AG04449 (cell line): ENCODE results near the gene GARIN5B.
A peak's percentile ranks its signal among the peaks of the same experiment; 100 is the strongest.

ENCODE experiments used
- CTCF ChIA-PET: fragments of 350-600 bp; formaldehyde crosslinking; extraction: SDS; loops from one replicate; lab custom pipeline; 2021; ENCODE audit warnings: antibody characterized with exemption; lab: Yijun Ruan, JAX
- POLR2A ChIA-PET: fragments of 400-600, 350-600 bp; formaldehyde crosslinking; extraction: SDS; loops from one replicate; lab custom pipeline; 2020; ENCODE audit warnings: antibody characterized with exemption, inconsistent platforms; lab: Yijun Ruan, JAX
- DNase-seq: peaks from one replicate; pipeline ENCODE4 v3.0.0-alpha.2; 2010; ENCODE audit warnings: low read depth, low spot score
- H3K4me3 ChIP-seq: 2 replicates; pipeline ENCODE4 v1.5.1; 2011; ENCODE audit warnings: low read depth, mild to moderate bottlenecking, control low read depth, low read length
- TF ChIP-seq, protein P1 (sequence below): IDR thresholded peaks from one replicate; pipeline ENCODE4 v1.5.1; 2011; ENCODE audit warnings: mild to moderate bottlenecking, moderate library complexity, low read length, control low read depth, inconsistent platforms; ENCODE audit not compliant: insufficient read depth; ENCODE audit errors: missing control alignments

GARIN5B gene

DNA sequence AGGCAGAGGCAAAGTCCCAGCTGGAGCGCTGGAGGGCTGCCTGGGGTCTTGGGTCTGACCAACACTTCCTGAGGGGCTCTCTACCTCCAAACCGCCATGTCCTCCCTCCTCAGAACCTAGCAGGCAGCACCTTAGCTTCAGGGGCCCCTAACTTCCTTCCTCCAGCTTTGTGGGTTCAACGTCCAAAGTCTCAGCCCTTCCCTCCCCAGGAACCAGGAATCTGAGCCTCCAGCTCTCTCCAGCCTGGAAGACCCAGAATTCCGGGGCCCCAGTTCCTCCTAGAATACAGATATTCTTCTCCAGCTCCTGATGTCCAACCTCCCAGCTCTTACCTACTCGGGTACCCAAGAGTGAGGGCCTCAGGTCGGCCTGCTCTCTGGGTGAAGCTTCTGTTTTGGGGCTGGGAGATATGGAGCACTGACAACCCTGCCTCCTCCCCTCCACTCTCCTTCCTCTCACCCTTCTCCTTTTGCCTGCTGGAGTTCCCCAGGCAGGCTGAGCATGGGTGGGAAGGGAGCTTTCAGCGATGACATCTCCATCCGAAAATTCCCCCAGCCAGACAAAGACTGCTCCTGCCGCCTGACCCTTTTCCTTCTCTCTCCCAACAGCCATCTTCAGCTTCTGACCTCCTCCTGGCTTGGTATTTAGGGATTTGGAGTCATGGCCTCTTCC lies 41.5 kb downstream of the GARIN5B start:
- POLR2A ChIA-PET, result interaction anchor here (0.7 kb wide), 1 partner anchor 62 kb away, joined by 3 read pairs; no protein-coding TSS in a partner anchor
- DNase-seq, result no peak
- no peak overlapping the region for H3K4me3 ChIP-seq
- TF ChIP-seq, protein P1, sequence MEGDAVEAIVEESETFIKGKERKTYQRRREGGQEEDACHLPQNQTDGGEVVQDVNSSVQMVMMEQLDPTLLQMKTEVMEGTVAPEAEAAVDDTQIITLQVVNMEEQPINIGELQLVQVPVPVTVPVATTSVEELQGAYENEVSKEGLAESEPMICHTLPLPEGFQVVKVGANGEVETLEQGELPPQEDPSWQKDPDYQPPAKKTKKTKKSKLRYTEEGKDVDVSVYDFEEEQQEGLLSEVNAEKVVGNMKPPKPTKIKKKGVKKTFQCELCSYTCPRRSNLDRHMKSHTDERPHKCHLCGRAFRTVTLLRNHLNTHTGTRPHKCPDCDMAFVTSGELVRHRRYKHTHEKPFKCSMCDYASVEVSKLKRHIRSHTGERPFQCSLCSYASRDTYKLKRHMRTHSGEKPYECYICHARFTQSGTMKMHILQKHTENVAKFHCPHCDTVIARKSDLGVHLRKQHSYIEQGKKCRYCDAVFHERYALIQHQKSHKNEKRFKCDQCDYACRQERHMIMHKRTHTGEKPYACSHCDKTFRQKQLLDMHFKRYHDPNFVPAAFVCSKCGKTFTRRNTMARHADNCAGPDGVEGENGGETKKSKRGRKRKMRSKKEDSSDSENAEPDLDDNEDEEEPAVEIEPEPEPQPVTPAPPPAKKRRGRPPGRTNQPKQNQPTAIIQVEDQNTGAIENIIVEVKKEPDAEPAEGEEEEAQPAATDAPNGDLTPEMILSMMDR, result no peak
- CTCF ChIA-PET, result interaction anchor here (1.3 to 14.1 kb wide), 4 partner anchors 11 to 62 kb away, joined by 3 to 135 read pairs (median 5); partner anchors contain the start of gene TMEM238

DNA sequence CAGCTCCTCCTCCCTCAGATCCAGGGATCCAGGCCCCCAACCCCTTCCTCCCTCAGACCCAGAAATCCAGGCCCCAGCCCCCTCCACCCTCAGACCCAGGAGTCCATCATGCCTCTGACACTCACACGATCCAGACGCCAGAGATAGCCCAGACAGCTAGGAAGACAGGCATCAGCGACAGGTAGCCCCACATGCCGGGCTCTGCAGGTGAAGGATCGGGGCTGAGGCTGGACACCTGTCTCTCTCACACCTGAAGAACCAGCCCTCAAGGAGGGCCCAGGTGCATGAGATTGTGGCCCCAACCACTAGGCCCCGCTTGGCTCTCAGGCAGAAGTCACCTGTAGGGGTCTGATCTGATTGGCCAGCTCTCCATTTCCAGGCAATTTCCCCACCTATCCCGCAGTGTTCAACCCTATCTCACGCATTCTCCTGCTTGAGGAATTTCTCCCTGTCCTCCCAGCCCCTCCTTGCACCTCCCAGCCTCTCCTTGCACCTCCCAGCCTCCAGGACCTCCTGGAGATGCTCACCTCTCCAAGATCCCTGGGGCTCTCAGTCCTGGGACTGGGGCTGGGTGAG lies 42.1 kb downstream of the GARIN5B start:
- ChIA-PET CTCF (interaction anchor here (1.3 to 14.1 kb wide), 6 partner anchors 17 to 147 kb away, joined by 3 to 135 read pairs (median 4); partner anchors contain the start of gene TMEM238), POLR2A (no interaction called here)
- TF ChIP-seq, protein P1, result no peak
- no peak overlapping the region for H3K4me3 ChIP-seq
- DNase-seq, result no peak

DNA sequence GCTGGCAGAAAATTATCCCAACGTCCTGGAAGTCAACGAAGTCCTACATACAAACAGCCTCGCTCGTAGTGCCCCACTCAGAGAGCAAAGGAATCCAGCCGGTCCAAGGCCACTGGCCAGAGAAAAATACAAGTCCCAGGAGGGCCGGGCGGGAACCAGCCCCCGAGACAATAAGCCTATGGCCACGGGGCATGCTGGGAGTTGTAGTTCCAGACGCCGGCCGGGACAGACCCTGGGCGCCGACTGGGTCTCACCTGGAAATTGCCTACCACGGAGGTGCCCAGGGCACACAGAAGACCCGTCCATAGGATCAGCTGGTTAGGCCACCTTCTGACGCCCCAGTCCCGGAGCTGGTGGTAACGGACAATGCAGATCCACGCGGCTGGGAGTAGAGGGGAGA lies 43.3 kb downstream of the GARIN5B start:
- CTCF ChIA-PET, result interaction anchor here (1.5 to 14.1 kb wide), 4 partner anchors 16 to 148 kb away, joined by 3 to 135 read pairs (median 4); no protein-coding TSS in a partner anchor
- no peak for DNase-seq
- POLR2A ChIA-PET, result no interaction called here
- H3K4me3 ChIP-seq, result peak overlapping the region; percentile 33
- TF ChIP-seq, protein P1, result no peak

DNA sequence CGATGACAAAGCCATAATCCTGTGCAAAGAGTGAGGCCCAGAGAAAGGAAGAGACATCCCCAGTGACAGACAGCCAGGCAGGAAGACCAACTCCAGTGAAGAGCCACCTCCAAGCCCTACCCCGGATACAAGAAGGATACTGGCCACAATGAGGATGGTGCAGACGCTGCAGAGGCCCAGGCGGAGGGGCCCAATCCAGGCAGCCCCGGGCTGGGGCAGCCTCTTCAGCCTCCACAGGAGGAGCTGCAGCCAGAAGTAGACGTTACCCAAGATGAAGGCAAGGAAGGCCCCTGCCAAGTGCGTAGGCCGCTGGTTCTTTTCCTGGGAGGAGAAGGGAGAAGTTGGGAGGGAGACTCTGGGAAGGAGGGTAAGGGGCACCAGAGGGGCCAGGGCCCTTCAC lies 46.4 kb downstream of the GARIN5B start:
- no peak overlapping the region for H3K4me3 ChIP-seq
- POLR2A ChIA-PET, result no interaction called here
- DNase-seq, result no peak
- CTCF ChIA-PET, result interaction anchor here (0.8 to 14.1 kb wide), 4 partner anchors 10 to 66 kb away, joined by 3 to 135 read pairs (median 7); no protein-coding TSS in a partner anchor
- TF ChIP-seq, protein P1, result no peak

DNA sequence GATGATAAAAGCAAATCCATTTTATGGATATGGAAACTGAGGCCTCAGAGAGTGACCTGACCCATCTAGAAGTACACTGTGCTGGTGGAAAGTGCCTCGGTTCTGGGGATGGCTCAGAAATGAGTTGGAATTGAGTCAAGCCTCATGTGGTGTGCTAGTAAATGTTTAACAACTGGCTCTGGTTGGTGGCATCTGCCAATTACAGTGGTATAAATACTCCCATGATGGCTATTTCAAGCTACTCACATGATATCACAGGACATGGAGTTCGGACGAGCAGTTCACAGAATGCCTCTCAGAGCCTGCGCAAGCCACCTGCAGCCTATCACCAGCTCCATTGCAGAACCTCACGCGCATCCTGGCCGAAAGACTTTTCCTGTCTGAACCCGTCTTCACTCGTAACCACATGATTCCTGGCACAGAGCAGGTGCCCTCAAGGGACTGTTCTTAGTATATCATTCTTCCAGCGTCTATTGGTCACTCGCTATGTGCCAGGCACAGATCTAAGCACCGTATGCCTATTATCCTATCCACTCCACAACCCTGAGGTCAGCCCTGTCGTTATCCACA lies 47.0 kb downstream of the GARIN5B start:
- no peak overlapping the region for H3K4me3 ChIP-seq
- DNase-seq, result no peak
- TF ChIP-seq, protein P1, result no peak
- ChIA-PET CTCF (interaction anchor here (1.2 to 14.1 kb wide), 2 partner anchors 13 to 67 kb away, joined by 3 to 135 read pairs; no protein-coding TSS in a partner anchor), POLR2A (no interaction called here)

DNA sequence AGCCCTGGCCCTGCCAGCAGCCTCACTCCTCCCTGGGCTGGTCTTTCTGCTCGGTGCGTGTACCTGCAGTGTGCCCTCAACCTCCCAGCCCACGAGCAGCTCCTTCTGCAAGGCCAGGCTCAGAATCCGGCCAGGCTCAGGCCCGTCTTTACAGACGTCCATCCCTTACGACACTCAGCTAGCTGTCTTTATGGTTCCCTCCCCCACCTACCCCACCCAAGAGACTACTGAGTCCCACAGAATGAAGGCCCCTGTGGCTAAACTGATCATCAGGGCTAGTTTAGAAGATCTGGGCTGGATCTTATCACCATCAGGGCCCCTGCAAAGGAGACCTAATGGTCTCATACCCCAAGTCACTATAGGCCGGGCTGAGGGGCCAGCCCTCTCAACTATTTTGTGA lies 48.7 kb downstream of the GARIN5B start:
- TF ChIP-seq, protein P1, result no peak
- ChIA-PET CTCF (interaction anchor here (1.3 to 14.1 kb wide), 3 partner anchors 10 to 25 kb away, joined by 3 to 135 read pairs (median 7); partner anchors contain the start of gene KMT5C), POLR2A (no interaction called here)
- no peak overlapping the region for H3K4me3 ChIP-seq
- no peak for DNase-seq
